ENCODE results near the gene WSB1.

WSB1 gene

DNA sequence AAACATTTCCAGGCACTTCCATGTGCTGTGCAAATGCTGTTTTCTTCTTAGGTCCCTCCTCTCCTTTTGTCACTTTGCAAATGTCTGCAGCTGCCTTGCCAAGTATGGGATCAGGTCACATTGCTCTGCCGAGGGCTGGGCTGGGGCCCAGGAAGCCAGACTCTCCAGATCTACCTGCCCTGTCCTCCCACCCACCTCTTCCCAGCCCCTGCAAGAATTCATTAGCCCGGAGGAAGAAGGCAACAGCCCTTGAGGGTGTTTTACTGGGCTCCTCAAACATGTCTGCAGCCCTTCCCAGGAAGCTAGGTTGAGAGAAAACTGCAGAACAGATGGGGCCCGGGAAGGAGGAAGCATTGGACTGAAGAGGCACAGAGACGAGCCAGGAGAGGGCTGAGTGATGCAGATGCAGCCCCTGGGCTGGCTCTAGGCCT, 47.1 kb downstream of the WSB1 start:
- no peak for DNase-seq

DNA sequence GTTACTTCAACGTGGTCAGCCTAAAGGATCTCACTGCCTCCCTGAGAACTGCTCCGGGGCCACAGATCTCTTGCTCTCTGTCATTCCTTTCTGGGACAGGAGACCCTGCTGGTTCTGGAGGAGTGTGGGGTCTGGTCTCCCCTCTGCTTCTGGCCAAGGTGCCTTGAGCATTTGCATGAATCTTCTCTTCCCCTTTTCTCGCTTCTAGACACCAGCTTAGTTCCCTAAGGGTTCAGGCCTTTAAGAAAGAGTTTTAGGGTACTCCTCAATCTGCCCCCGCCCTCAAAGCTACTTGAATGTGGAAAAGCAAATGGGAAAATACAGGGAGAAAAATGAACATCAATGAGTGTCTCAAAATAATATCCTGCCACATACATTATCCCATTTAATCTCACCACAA, 48.1 kb downstream of the WSB1 start:
- no peak for DNase-seq

DNA sequence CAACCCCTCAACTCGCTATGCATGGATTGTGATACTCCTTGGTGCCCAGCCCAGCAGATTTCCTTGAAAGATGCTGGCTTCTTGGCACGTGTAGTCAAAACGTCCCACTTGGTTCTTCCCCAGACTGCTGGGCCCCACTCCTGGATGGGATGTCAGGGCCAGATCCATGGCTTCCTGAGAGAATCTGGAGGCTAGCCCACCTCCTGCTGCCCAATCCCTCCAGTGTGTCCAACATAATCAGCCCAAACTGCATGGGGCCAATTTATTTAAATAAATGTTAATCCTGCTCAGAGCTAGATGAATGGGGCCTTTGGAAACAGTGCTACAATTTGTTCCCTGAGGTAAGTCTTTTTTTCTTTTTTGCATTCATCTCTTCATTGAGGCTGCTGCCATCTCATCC, 49.4 kb downstream of the WSB1 start:
- no peak for DNase-seq

DNA sequence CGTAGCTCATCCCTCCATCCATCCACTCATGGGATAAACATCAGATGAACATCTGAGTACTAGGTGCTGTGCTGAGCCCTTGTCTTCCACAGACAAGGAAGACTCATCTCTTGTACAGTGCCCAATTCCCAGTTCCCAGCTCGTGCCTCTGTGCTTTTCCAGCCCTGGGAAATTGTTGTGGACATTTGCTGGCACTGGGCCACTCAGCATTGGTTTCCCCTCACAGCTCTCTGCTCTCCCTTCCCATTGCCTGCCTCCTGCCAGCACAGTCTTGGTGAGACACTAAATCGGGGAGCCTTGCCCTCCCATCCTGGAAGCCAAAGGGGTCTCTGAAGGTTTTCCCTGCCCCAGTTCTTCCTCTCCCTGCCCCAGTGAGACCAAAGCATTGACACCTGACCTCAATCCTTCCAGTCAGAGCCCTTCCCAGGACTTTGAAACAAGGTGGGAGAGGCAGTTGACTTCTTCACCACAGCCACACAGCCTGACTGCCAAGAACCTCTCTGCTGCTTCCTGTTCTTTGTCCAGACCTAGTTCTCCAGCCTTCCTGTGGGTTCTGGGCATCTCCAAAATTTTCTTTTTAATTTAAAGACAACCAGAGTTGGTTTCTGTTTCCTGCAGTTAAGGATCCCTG, 50.2 kb downstream of the WSB1 start:
- DNase-seq, result no peak

DNA sequence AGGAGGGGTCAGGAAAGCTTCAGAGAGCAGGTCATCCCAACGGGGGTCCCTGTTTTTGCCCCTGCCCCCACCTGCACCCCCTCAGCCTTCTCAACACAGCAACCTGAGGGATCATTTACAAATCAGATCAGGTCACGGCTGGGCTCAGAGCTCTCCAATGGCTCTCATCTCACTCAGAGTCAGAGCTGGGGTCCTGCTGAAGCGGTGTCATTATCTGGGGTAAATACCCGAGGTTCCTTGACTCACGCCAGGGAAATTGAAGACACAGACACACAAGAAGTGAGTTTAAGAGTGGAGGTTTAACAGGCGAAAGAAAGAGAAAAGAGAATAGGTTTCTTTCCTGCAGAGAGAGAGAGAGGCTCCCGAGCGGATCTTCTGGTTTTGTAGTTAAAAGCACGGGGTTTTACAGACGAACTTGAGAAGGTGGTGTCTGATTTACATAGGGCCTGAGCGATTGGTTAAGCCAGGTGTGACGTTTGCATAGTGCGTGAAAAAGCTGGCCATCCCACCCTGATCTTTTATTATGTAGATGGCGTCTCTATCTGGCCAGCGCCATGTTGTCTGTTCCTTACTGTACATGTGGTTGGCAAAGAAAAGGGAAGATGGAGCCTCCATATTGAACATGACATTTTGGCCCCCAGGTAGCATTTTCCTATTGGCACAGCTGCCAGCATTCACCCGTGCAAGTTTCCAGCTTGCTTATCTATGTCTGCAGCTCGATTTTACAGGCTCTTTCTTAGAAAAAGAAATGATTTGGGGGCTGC, 51.4 kb downstream of the WSB1 start:
- DNase-seq, result peak; percentile 99

DNA sequence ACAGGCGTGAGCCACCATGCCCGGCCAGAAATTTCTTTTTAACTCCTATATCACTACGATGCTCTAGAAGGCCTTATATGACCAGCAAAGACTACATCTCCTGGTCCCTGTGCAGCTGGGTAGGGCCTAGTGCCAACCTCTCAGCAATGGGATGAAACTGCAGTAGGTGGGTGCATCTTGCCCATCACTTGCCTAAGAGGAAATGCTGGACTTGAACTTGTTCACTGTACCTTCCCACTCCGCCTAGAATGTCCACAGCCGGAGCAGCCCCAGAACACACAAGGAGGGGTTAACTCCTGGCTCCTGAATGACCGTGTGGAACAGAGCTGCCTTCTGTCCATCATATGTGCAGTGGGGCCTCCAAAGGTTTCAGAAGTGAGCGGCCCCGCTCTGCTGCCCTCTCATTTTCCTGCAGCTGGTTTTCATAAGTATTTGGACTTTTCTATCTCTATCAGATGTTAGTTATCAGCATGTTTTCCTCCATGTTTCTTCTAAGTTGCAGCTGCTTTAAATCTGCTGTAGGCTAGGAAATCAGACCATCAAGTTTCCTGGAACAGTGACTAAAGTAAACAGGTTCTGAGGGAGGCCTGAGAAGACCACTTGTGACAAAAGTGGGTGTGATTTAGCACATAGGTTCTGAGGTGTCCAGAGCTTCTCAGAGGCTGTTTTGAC, 52.5 kb downstream of the WSB1 start:
- DNase-seq, result no peak

DNA sequence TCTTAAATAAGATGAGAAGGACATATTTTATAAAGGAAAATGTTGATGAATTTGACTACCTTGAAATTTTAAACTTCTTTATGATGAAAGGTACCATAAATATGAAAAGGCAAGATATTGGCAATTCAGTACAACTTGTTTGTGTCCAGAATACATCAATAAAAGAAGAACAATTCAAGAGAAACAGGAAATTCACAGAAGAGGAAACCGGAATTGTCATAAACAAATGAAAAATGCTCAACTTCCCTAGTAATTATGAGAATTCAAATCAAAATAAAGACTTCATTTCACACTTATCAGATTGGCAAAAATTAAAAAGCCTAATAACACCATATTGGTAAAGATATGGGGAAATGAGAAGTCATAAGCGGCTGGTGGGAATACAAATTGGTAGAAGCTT, 54.3 kb downstream of the WSB1 start:
- no peak for DNase-seq

DNA sequence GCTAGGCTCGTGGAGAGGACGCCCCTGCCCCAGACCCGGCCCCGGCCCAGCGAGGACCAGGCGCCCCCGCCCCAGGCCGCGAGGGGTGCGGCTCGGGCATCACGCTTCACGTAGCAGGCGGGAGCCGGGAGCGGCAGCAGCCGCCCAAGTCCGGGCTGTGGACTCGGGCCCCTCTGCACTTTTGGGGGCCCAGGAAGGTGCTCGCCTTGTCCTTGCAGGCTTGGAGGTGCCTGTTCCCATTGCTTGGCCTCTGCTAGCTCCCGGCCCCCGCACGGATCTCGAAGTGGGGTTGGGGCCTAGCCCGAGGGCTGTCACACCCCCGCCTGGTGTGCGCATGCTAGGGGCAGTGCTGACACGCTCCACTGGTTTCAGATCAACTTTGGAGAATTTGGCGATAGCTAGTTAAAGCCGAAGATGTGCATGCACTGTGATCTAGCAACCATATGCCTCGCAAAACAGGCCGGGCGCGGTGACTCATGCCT, 55.7 kb downstream of the WSB1 start:
- no peak for DNase-seq

DNA sequence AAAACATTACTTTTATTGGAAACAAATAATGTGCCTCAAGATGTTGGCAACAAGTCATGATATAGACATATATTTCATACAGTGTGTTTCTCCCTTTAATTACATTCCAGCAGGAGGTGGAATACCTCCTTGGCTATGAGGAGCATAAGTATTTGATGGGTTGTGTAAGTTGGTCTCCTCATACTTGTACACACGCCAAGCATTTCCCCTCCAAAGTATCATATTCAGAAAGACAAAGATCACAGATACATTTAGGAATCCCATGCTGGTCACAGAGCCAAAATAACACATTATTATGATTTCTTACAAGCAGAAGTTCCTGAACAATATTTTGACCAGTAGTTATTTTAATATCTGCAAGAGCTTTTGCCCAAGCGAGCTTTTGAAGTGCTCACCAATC, 57.8 kb downstream of the WSB1 start:
- DNase-seq, result no peak

DNA sequence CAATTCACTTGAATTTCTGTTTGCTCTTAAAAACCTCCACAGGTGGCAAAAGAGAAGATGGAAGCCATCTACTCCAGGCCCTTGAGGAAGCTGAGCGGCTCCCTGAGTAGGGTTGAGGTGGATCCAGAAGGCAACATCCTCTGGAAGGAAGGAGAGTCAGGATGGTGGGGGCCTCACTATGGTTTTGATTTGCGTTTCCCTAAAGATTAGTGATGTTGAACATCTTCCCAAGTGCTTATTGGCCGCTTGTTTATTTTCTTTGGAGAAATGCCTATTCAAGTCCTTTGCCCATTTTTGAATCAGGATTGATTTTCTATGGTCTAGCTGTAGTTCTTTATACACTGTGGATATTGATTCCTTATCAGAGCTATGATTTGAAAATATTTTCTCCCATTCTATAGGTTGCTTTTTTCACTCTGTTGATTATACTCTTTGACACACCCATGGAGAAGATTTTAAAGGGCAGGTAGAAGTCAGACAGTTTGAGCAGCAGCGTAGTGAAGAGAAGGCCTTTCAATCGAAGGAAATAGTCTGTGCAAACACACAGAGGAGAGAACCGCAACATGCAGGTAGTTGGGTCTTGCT, 58.6 kb downstream of the WSB1 start:
- no peak for DNase-seq

DNA sequence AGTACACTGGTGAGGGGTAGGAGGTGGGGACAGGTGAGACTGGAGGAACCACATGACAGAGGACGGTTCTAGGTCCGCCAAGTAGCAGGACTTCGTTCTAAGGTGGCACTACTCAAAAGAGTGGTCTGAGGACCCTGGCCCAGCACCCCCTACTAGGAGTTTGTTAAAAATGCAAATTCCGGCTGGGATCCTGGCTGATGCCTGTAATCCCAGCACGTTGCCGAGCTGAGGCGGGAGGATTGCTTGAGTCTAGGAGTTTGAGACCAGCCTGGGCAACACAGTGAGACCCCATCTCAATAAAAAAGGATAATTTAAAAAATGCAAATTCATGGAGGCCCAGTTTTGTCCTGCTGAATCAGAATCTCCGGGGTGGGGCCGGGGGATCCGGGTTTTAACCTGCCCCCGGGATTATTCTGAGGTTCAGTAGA, 59.1 kb downstream of the WSB1 start:
- DNase-seq, result no peak

DNA sequence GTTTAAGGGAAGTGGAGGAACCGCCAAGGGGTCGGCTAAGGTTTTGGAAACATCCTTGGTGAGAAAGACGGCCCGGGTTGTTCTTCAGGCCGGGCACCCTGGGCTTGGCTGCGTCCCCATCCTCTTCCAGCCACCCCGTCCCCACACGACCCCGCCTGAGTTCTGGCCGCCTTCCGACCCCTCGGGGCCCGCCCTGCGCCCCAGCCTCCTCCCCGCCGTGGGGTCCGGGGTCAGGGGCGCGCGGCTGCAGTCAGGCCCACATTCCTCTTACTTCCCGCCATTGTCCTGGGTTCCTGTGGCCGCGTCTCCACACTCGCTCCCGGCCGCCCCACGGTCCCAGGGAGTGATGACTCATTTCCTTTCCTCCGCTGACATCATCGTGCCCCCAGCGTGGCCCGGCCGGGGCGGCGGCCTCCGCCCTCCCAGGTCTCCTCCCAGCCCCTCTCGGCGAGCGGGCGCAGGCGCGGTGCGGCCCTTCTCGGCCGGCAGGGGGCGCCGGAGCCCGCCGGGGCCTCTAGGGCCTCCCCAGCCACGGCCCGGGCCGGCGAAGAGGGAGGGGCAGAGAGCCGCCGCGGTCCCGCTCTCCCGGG, 59.6 kb downstream of the WSB1 start:
- DNase-seq, result peak; percentile 81

DNA sequence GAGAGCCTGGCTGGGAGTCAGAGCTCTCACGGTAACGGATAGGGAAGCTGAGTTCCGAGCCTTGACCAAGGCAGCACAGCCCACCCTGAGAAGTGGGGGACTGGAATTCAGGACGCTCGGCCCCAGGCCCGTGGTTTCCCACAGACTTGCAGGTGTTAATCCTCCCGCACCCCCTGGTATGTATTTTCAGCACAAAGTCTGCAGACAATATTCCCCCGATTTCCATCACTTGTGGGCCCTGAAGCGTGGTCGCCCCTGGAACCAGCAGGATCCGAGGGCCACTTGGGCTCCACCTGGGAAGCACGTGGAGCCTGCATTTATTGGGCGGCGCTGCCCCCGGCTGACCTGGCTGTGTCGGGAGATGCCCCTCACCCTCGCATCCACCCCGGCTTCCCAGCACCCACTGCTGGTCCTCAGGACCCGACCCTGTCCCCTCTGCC, 60.2 kb downstream of the WSB1 start:
- DNase-seq, result no peak

DNA sequence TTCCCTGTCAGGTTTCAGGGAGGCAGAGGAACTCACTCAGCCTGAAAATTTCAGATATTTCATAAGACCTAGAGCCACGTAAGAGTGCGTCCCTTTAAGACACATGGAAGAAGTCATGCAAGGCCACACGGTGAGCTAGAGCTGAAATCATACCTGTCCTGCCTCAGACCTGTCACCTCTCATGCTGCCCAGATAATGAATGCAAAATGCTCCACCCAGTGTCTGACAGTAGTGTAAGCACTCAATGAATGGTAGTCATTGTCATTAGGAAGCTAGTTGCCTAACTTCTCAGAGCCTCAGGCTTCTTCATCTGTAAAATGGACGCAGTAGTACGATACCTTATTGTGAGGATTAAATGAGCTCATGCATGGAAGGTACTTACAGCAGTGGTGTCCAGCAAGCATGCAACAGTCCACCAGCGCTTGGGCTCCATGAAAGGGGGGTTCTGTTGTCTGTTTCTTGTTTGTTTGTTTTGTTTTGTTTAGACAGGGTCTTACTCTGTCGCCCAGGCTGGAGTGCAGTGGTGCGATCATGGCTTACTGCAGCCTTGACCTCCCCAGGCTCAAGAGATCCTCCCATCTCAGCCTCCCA, 60.7 kb downstream of the WSB1 start:
- no peak for DNase-seq

DNA sequence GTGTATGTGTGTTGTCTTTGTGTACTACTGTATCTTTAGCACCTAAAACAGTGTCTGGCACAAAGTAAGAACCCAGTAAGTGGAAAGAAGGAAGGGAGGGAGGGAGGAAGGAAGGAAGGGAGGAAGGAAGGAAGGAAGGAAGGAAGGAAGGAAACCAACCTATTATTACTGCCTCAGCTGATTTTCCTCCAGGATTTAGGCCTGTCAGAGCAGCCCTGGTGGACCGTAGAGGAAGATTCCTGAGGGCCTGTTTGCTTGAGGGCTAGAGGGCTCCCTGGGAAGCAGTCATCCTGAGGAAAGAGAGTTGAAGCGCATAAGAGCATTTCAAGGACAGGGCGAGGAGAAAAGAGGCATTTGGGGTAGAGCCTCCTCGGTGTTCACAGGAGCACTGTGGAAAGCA, 61.5 kb downstream of the WSB1 start:
- DNase-seq, result no peak

DNA sequence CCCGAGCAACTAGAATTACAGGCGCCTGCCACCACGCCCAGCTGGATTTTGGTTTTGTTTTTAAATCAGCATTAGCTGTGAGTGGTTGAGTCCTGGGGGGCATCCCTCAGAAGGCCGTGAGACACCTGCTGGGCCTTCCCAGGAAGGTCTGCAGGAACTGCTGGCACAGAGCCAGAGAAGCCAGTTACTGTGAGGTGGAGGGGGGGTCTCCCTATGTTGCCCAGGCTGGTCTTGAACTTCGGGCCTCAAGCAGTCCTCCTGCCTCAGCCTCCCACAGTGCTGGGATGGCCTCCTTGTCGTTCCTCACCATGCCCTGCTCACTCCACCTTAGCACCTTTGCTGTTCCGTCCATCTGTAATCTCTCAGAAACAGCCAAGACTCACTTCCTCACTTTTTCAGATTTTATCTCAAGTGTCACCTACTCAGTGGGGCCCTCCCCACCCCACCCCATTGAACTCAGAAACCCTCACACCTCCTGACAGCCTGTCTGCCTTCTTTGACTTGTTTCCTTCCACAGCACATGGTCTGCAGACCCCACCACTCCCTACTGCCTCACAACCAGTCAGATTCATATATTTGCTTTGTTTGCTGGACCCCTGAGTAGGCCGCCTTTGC, 62.3 kb downstream of the WSB1 start:
- DNase-seq, result no peak

DNA sequence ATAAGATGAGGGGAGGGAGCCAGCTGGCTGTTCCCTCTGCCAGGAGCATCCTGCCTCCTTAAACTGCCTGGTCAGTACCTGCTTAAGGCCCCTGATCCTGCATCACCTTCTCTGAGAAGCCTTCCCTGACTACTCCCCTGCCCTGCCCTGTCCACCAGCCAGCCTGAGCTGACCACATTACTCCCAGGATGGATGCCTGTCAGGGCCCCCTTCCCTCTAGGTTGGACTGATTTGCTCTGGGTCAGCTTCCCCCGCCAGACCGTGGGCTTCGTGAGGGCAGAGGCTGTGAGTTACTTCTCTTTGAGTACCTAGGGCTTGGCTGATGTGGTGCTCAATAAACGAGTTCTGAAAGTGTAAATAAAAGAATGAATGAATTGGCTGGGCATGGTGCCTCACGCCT, 63.3 kb downstream of the WSB1 start:
- DNase-seq, result no peak

DNA sequence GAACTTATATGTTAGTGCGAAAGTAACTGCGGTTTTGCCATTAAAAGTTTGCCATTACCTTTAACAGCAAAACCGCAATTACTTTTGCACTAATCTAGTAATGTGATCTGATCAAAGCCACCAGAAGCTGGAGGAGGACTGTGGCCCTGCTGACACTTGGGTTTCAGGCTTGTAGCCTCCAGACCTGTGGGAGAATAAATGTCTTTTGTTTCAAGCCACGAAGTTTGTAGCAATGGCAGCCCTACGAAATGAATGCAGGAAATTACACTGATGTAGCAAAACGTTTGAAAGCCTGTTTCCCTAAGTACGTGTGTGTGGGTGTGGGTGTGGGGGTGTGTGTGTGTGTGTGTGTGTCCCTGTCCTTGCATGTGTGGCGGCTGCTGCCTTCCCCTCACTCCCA, 66.6 kb downstream of the WSB1 start:
- DNase-seq, result no peak

DNA sequence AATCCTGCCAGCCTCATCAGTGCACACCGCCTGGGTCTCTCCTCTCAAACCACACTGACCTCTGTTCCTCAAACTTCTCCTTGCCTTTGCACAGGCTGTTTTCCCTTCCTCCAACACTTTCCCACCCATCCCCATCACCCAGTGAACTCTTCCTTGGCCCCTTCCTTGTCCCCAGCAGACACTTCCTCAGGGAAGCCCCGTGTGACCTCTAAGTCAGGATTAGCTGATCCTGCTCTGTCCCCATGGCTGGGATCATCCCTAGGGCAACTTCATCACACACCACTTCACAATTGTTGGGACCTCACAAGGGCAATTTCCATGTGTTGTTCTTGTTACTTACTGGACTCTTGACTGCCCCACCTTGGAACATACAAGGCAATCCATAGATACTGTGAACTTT, 67.8 kb downstream of the WSB1 start:
- DNase-seq, result no peak

DNA sequence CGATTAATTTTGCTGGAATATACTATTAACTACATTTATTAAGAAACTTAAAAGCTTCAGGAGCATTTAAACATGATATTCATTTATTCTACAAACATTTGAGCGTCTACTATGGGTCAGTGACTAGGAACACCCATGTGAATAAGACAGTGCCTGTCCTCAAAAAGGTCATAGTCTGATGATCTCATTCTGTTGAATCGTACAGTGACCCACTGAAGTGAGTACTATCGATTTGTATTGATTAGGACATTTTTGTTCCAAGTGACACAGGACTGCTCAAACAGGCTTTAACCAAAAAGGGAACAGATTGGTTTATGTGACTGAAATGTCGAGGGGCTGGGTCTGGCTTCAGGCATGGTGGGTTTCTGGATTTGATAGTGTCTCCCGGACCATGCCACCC, 68.6 kb downstream of the WSB1 start:
- DNase-seq, result no peak

DNA sequence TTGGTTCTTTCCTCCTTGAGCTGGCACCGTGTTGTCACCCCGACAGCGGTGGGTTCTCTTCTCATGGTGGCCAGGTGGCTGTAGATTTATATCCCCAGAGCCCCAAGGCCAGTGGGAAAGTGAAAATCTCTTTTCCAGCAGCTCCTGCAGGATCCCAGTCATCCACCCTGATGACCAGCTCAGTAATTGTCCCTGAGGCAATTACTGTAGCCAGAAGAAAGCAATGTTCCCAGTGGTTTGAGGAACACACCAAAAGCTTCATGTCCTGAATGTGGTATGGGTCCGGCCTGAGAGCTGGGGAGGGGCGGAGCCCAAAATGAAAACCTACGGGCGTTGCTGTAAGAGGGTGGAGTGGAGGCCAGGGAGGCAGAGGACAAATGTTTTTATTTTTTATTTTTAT, 69.0 kb downstream of the WSB1 start:
- no peak for DNase-seq

DNA sequence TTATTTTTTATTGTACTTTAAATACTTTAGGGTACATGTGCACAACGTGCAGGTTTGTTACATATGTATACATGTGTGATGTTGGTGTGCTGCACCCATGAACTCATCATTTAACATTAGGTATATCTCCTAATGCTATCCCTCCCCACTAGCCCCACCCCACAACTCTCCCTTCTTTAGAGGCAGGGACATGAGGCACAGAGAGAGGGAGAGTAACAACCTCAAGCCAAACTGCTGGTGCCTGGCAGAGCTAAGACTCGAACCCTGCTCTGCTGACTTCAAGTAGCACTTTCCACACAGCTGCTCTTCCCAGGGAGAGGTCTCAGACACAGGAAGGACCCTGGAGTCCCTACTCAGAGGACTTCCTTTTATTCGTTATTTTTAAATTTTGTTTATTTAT, 69.4 kb downstream of the WSB1 start:
- DNase-seq, result no peak
